Measurements from ENCODE around the gene CHIA. TPM values are rescaled to one million over a fixed set of nuclear protein-coding genes. Genes with fewer than 3 reads are reported as not detected.

CHIA gene
- polyA plus RNA-seq (ENCODE audit: insufficient read length in 12 of 12) = not detected
- long read RNA-seq, donor 1 = 0 reads
- long read RNA-seq, donor 2 = 0 reads
- long read RNA-seq, donor 3 = 0 reads
- long read RNA-seq, donor 4 = 0 reads
- long read RNA-seq, donor 5 = 0 reads
- long read RNA-seq, donor 6 = 0 reads
- long read RNA-seq, donor 7 = 0 reads
- long read RNA-seq, donor 8 = 0 reads
- long read RNA-seq, donor 9 = 0 reads
- long read RNA-seq, donor 10 = 0 reads
- long read RNA-seq, donor 11 = 0 reads

- no peak for DNase-seq
These were observed at the start of gene CHIA for GRCh38 chr1:111290630-111291029. TSS of gene CHIA (plus strand) at chr1:111290851. CDS start at chr1:111310468, 19,617 bp downstream.

GRCh38 chr1:111241797-111242196 lies 48.9 kb upstream of the CHIA start:
- no peak for DNase-seq

- DNase-seq = no peak
These were observed 47.7 kb upstream of the CHIA start for GRCh38 chr1:111242805-111243523.

- DNase-seq = no peak
These were observed 43.4 kb upstream of the CHIA start for GRCh38 chr1:111247125-111247838.

- no peak for DNase-seq
These were observed 40.7 kb upstream of the CHIA start for GRCh38 chr1:111249960-111250359.

GRCh38 chr1:111251570-111251969 lies 39.1 kb upstream of the CHIA start:
- no peak for DNase-seq

- no peak for DNase-seq
These were observed 37.9 kb upstream of the CHIA start for GRCh38 chr1:111252786-111253185.

- DNase-seq = no peak
These were observed 36.8 kb upstream of the CHIA start for GRCh38 chr1:111253876-111254275.

- no peak for DNase-seq
These were observed 33.5 kb upstream of the CHIA start for GRCh38 chr1:111256988-111257658.

- no peak for DNase-seq
These were observed 22.7 kb upstream of the CHIA start for GRCh38 chr1:111267801-111268508.

- no peak for DNase-seq
These were observed 20.7 kb upstream of the CHIA start for GRCh38 chr1:111269825-111270406.

GRCh38 chr1:111270771-111271463 lies 19.7 kb upstream of the CHIA start:
- DNase-seq = no peak

GRCh38 chr1:111271464-111271801 lies 19.2 kb upstream of the CHIA start:
- DNase-seq = no peak

- DNase-seq = no peak
These were observed 18.6 kb upstream of the CHIA start for GRCh38 chr1:111272081-111272480.

- no peak for DNase-seq
These were observed 16.0 kb upstream of the CHIA start for GRCh38 chr1:111274653-111275052.

- peak; percentile 4 for DNase-seq
These were observed 15.6 kb upstream of the CHIA start for GRCh38 chr1:111275079-111275478.

GRCh38 chr1:111275780-111276433 lies 14.7 kb upstream of the CHIA start:
- DNase-seq = no peak

- DNase-seq = no peak
These were observed 11.5 kb upstream of the CHIA start for GRCh38 chr1:111279144-111279543.

GRCh38 chr1:111280267-111280666 lies 10.4 kb upstream of the CHIA start:
- no peak for DNase-seq

GRCh38 chr1:111281411-111281810 lies 9.2 kb upstream of the CHIA start:
- no peak for DNase-seq

All from muscle of arm (tissue), 14 donors.